Heart right ventricle (tissue), 16 donors: Measurements from ENCODE around the gene MARCHF9. TPM values are rescaled to one million over a fixed set of nuclear protein-coding genes. Genes with fewer than 3 reads are reported as not detected.

Source experiments
- ATAC-seq, 8 donors: fragments of 200-7000 bp; cut with Tn5 transposase; one replicate each; pipeline ENCODE4 v1.9.1; 2020; ENCODE audit warnings: mild to moderate bottlenecking in 8 of 8, moderate library complexity in 8 of 8, moderate number of reproducible peaks in 1 of 8
- DNase-seq, 2 donors: peaks; one replicate each; pipeline ENCODE4 v3.0.0-alpha.2; 2020
- H3K27ac ChIP-seq, 10 donors: fragments of 200-600 bp; sonication (generic) in 2 of 10; one replicate each; pipeline versions ENCODE4 v1.5.0 to v1.8.0; 2020 to 2022; ENCODE audit warnings: mild to moderate bottlenecking in 3 of 10
- H3K27me3 ChIP-seq, 7 donors: fragments of 200-600 bp; one replicate each; pipeline ENCODE4 v1.8.0; 2021 to 2022; ENCODE audit warnings: mild to moderate bottlenecking in 2 of 7
- H3K36me3 ChIP-seq, 9 donors: fragments of 200-600 bp; sonication (generic) in 1 of 9; one replicate each; pipeline versions ENCODE4 v1.5.0 to v1.8.0; 2020 to 2022; ENCODE audit warnings: mild to moderate bottlenecking in 2 of 9
- H3K4me1 ChIP-seq, 9 donors: fragments of 200-600 bp; sonication (generic) in 1 of 9; one replicate each; pipeline versions ENCODE4 v1.5.0 to v1.8.0; 2020 to 2022; ENCODE audit warnings: mild to moderate bottlenecking in 4 of 9
- H3K4me3 ChIP-seq, 10 donors: fragments of 200-600 bp; sonication (generic) in 2 of 10; one replicate each; pipeline versions ENCODE4 v1.5.0 to v1.8.0; 2020 to 2022; ENCODE audit warnings: mild to moderate bottlenecking in 7 of 10, moderate library complexity in 2 of 10
- H3K9me3 ChIP-seq, 11 donors: fragments of 200-600 bp in 10 of 11; sonication (generic) in 2 of 11; one replicate each; pipeline versions ENCODE4 v1.5.0 to v1.8.0; 2013 to 2022; ENCODE audit warnings: mild to moderate bottlenecking in 2 of 11, control low read depth in 1 of 11, moderate library complexity in 1 of 11
- WGBS, 2 donors: extraction: QIAGEN DNeasy Blood & Tissue Kit; methylation state at CpG; one replicate each; pipeline ENCODE4 v1.1.7; 2013; ENCODE audit warnings: inconsistent platforms in 1 of 2; 5-methylcytosine and 5-hydroxymethylcytosine counted together
- intact Hi-C, 10 donors: fragments of 100-400 bp; cut with DNase I; formaldehyde crosslinking; loops; one replicate each; pipeline versions ENCODE4 v1.11.1 to v1.14.2; 2022
- long read RNA-seq, 3 donors: library from polyadenylated mRNA; unstranded; transcript quantifications; one replicate each; pipeline ENCODE4 v2.0.0, GENCODE V29; 2020 to 2021
- polyA plus RNA-seq, 2 donors: library from polyadenylated mRNA; stranded (reverse); fragments of 200-250 nt; gene quantifications; one replicate each; pipeline ENCODE4 v1.2.3, GENCODE V29; 2013
- total RNA-seq, 10 donors: library from RNA; stranded (reverse); fragmentation: NEBNext Ultra II Directional in 3 of 10; extraction: Animal tissue kit (Norgen Biotek cat#: 25700) in 3 of 10; gene quantifications; one replicate each; pipeline versions ENCODE4 v1.2.1 to v1.2.4, GENCODE V29; 2021 to 2023
- TF ChIP-seq, protein P1 (sequence below), 9 donors: fragments of 200-600 bp; sonication (generic) in 2 of 9; IDR thresholded peaks; one replicate each; pipeline versions ENCODE4 v1.5.0 to v1.8.0; 2021 to 2022; ENCODE audit warnings: antibody characterized with exemption in 9 of 9, mild to moderate bottlenecking in 5 of 9, moderate library complexity in 1 of 9
- donor health status: Arrhythmogenic right ventricular cardiomyopathy.
- donor health status: ischemic (EF 13 %, LVEDD 7.1; RV severe dilation, severe dysfunction).
- donor health status: healthy with polysubstance abuse.
- donor health status: DM: no; HTN: yes; CAD: no.
- donor health status: DM: no; HTN: no; CAD: no.
- donor health status: ischemic (EF 25% LVEDD 6.9; RV normal size, moderate dysfunction).
- donor health status: ischemic (EF 25% LVEDD 5.7; RV mildly dilated, moderate dysfunction).
- donor health status: healthy.
- donor health status: DM: yes; HTN: yes; CAD: no.
- donor health status: Ischemic cardiomyopathy.
- donor health status: ischemic (EF 35%, LVEDD 5.7; RV mildly dilated, moderate dysfunction).
- donor health status: nonischemic (EF 11% LVEDD 7.7; RV severe dilation, severe dysfunction).
- donor health status: DM: yes; HTN: yes; CAD: no.
- donor health status: PGD.
- donor health status: ischemic (EF 29% LVEDD 5.4; RV normal size, mild dysfunction).
- donor health status: nonischemic (EF 23%, LVEDD 6.1; RV moderate dilation, normal function).

Gene MARCHF9, protein sequence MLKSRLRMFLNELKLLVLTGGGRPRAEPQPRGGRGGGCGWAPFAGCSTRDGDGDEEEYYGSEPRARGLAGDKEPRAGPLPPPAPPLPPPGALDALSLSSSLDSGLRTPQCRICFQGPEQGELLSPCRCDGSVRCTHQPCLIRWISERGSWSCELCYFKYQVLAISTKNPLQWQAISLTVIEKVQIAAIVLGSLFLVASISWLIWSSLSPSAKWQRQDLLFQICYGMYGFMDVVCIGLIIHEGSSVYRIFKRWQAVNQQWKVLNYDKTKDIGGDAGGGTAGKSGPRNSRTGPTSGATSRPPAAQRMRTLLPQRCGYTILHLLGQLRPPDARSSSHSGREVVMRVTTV
- total RNA-seq, result 10 to 100 TPM; 11.2 to 15.0 (median 13.3) TPM
- 10 to 100 TPM; 14.5 to 20.7 TPM for polyA plus RNA-seq
- long read RNA-seq, donor 1, partial matches to known transcripts, result 4 of 8 reads
- long read RNA-seq, donor 1, other reads (novel, unspliced or antisense), result 2 of 8 reads
- long read RNA-seq, donor 2, partial matches to known transcripts, result 2 of 6 reads
- long read RNA-seq, donor 2, other reads (novel, unspliced or antisense), result 3 of 6 reads
- long read RNA-seq, donor 3, partial matches to known transcripts, result 2 of 5 reads
- long read RNA-seq, donor 3, other reads (novel, unspliced or antisense), result 0 of 5 reads

DNA sequence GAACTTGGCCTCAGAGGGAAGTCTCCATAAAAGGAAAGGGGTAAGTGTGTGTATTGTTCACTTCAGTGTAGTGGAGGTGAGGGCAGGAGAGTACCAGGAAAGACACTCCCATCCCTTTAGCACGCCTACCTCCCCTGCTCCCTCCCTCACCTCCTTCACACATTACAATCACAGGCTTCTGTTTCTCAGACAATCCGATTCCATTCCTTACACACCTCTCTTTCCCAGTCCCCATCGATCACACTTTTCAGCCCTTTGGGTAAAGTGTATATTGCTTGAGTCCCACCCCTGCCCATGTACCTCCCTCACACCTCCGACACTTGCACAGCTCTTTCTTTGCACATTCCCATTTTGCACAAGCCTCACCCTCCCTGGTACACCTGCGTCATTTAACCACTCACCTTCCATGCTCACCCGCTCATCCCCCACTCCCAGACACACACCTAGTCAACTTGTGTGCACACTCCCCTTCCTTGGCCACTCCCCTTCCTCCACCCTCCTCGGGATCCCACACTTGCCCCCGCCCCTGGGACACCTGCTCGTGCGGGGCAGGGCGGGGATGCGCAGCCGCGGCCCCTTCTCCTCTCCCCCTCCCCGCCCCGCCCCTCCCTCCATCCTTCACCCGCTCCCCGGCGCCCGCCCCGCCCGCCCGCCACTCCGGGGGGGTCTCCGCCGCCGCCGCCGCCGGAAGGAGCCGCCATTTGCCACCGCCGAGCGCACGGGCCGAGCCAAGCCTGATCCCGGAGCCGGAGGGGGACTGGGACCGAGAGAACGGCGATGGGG lies at the start of gene MARCHF9:
TSS of gene MARCHF9 (plus strand) at position 693 of the 783 bp plus-strand sequence. CDS start 426 bp downstream, outside the sequence.
- H3K27ac ChIP-seq, result peak within 1 kb of the TSS; percentile 22 to 74 (median 53)
- peak in 1 of 8 donors; percentile 4 for ATAC-seq

DNA sequence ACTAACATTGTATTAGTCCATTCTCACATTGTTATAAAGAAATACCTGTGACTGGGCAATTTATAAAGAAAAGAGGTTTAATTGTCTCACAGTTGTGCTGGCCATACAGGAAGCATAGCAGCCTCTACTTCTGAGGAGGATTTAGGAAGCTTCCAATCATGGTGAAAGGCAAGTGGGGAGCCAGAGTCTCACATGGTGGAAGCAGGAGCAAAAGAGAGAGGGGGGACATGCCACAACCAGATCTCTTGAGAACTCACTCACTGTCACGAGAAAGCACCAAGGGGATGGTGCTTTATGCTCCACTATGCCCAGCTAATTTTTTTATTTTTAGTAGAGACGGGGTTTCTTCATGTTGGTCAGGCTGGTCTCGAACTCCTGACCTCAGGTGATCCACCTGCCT lies 47.7 kb upstream of the MARCHF9 start:
- peaks cover 0 to 98% (median 16%) of the 10 kb centered on the region in 9 donors for H3K36me3 ChIP-seq
- DNase-seq, result no peak
- H3K4me3 ChIP-seq, result no peak overlapping the region
- TF ChIP-seq, protein P1, sequence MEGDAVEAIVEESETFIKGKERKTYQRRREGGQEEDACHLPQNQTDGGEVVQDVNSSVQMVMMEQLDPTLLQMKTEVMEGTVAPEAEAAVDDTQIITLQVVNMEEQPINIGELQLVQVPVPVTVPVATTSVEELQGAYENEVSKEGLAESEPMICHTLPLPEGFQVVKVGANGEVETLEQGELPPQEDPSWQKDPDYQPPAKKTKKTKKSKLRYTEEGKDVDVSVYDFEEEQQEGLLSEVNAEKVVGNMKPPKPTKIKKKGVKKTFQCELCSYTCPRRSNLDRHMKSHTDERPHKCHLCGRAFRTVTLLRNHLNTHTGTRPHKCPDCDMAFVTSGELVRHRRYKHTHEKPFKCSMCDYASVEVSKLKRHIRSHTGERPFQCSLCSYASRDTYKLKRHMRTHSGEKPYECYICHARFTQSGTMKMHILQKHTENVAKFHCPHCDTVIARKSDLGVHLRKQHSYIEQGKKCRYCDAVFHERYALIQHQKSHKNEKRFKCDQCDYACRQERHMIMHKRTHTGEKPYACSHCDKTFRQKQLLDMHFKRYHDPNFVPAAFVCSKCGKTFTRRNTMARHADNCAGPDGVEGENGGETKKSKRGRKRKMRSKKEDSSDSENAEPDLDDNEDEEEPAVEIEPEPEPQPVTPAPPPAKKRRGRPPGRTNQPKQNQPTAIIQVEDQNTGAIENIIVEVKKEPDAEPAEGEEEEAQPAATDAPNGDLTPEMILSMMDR (IDR thresholded peaks at IDR 0.05), result no peak
- no peak overlapping the region for H3K27ac ChIP-seq
- H3K4me1 ChIP-seq, result no peaks in the 10 kb centered on the region
- no peaks in the 10 kb centered on the region for H3K27me3 ChIP-seq
- WGBS, 2 donors, result 93 to 95% methylated on average over 3 of the region's 3 CpGs
- H3K9me3 ChIP-seq, result peaks cover 0 to 20% (median 6%) of the 10 kb centered on the region in 11 donors
- intact Hi-C loops, result no loop called here
- ATAC-seq, result no peak

More for the DNA sequence above, at the start of gene MARCHF9:
- intact Hi-C loops, result no loop called here
- Histone ChIP-seq H3K36me3 (peaks cover 0 to 38% (median 12%) of the 10 kb centered on the region in 9 donors), H3K4me1 (peaks cover 14 to 51% (median 38%) of the 10 kb centered on the region in 9 donors), H3K9me3 (no peaks in the 10 kb centered on the region), H3K27me3 (no peaks in the 10 kb centered on the region), H3K4me3 (peak within 1 kb of the TSS; percentile 42 to 85 (median 71))
- DNase-seq, result peak; percentile 58 to 60
- WGBS, 2 donors, result 2% methylated on average over 37 to 41 of the region's 41 CpGs
- TF ChIP-seq, protein P1 (IDR thresholded peaks at IDR 0.05), result no peak

DNA sequence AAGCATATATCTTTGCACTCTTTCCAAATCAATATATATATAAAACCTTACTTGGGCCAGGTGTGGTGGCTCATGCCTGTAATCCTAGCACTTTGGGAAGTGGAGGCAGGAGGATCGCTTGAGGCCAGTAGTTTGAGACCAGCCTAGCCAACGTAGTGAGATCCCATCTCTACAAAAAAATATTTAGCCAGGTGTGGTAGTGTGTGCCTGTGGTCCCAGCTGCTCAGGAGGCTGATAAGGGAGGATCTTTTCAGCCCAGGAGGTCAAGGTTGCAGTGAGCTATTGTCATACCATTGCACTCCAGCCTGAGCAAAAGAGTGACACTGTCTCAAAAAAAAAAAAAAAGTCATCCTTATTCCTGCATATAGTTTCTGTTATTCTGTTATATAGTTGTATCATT lies 46.6 kb upstream of the MARCHF9 start:
- DNase-seq (no peak), ATAC-seq (no peak)
- H3K27ac ChIP-seq, result no peak overlapping the region
- H3K4me1 ChIP-seq, result no peaks in the 10 kb centered on the region
- no peaks in the 10 kb centered on the region for H3K27me3 ChIP-seq
- peaks cover 0 to 97% (median 14%) of the 10 kb centered on the region in 9 donors for H3K36me3 ChIP-seq
- TF ChIP-seq, protein P1 (IDR thresholded peaks at IDR 0.05), result no peak
- intact Hi-C loops, result no loop called here
- peaks cover 0 to 16% (median 6%) of the 10 kb centered on the region in 11 donors for H3K9me3 ChIP-seq
- WGBS, 2 donors, result 96 to 98% methylated on average over 2 of the region's 2 CpGs
- no peak overlapping the region for H3K4me3 ChIP-seq

DNA sequence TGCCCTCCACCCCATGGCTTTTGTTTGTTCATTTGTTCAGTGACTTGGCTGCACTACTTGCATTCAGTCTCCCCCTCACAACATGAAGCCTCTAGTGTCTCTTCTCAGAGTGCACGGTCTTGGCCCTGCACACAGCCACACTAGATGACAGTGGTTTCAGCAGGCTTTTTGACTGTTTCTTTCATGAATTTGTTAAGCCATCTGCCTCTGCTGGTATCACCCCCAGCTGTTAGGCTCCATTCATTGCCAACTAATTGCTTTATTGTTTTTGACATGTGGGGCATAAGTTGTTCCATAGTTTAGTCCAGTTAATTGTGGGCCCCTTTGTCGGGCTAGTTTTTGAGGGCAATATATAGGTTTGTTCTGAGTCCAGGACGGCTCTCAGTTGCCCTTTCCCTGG lies 42.2 kb upstream of the MARCHF9 start:
- no peaks in the 10 kb centered on the region for H3K4me1 ChIP-seq
- peaks cover 0 to 4% (median 0%) of the 10 kb centered on the region in 11 donors for H3K9me3 ChIP-seq
- H3K4me3 ChIP-seq, result no peak overlapping the region
- DNase-seq (no peak), ATAC-seq (no peak)
- TF ChIP-seq, protein P1 (IDR thresholded peaks at IDR 0.05), result no peak
- intact Hi-C loops, result no loop called here
- no peaks in the 10 kb centered on the region for H3K27me3 ChIP-seq
- H3K36me3 ChIP-seq, result peaks cover 0 to 97% (median 24%) of the 10 kb centered on the region in 9 donors
- 93 to 95% methylated on average over 3 of the region's 3 CpGs for WGBS, 2 donors
- H3K27ac ChIP-seq, result no peak overlapping the region
